DMS 273 (cell line): ENCODE results near the gene MARS2.
"Not testable (repeated sequence)": the region's sequence is repeated elsewhere in the genome, so short reads cannot be mapped to it uniquely, and the experiment has no call there.

ENCODE experiments used
- DNase-seq: peaks from one replicate; lab custom pipeline; 2025; ENCODE audit not compliant: unreplicated experiment; lab: John Stamatoyannopoulos, UW

The MARS2 gene

DNA sequence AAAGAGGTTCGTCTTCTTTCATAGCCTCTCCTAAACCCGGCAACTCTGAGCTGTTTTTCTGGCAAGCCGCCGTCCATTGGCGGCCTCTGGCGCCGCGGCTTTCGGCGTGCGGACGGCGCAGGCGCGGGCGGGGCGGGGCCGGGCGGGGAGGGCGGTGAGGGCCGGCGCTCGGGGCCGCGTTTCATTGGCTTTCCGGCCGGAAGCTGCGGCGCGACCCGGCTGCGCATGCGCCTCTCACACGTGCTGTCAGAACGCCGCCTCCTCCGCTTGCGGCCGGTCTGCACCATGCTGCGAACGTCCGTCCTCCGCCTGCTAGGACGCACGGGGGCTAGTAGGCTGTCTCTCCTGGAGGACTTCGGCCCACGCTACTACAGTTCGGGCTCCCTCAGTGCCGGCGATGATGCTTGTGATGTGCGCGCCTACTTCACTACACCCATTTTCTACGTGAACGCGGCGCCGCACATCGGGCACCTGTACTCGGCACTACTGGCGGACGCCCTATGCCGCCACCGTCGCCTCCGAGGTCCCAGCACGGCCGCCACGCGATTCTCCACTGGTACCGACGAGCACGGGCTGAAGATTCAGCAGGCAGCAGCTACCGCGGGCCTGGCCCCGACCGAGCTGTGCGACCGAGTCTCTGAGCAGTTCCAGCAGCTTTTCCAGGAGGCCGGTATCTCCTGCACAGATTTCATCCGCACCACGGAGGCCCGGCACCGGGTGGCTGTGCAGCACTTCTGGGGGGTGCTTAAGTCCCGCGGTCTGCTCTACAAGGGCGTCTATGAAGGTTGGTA, at the start of gene MARS2:
Gene MARS2, plus strand, starts transcription at position 249 of the 791 bp plus-strand sequence. Its CDS starts 37 bp downstream, at position 286.
- peak; percentile 97 for DNase-seq

DNA sequence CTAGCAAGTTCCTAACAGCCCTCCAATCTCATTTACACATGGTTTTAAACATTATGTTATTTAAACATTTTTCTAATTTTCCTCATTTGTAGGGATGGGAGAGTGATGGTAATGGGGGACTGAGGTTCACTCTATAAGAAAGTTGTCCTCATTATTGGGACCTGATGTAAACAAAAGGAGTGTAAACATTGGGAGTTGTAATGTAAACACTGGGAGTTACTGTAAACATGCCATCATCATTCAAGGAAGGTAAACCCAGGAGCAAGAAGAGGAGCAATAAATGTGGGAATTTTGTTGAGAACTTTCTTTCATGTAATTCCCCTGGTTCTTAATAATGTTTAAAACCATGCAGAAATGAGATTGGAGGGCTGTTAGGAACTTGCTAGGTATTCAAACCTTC, 47.6 kb upstream of the MARS2 start:
- DNase-seq, result no peak

DNA sequence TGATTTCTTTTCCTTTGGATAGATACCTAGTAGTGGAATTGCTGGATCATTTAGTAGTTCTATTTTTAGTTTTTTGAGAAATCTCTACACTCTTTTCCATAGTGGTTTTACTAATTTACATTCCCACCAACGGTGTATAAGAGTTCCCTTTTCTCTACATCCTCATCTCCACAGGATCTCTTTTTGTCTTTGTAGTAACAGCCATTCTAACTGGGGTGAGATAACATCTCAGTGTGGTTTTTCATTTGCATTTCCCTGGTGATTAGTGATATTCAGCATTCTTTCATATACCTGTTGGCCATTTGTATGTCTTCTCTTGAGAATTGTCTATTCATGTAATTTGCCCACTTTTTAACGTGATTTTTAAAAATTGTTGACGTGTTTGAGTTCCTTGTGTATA, 43.5 kb upstream of the MARS2 start:
- DNase-seq, result no peak

DNA sequence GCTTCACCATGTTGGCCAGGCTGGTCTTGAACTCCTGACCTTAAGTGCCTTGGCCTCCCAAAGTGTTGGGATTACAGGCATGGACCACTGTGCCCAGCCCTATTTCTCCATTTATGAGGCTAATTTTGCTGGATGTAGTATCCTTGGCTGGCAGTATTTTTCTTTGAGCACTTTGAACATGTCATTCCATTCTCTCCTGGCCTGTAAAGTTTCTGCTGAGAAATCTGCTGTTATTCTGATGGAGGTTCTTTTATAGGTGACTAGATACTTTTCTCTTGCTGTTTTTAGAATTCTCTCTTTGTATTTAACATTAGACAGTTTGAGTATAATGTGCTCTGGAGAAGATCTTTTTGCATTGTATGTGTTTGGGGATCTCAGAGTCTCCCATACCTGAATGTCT, 38.9 kb upstream of the MARS2 start:
- no peak for DNase-seq

DNA sequence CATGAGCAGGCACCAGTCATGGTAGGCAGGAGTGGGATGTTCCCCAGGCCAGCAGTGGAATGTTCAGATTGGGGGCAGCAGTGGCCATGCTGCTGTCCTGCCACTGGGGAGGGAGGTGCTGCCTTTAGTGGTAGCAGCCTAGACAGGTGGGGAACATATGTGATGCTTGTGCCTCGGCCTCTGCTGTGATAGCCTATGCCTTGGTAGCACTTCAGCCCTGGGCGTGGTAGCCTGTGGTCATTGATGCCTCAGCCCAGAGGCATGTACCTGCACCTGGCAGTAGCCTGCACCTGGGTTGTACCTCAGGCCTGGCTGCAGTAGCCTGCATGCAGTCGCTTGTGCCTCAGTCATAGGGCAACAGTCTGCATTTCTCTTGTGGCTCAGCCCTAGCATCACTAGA, 36.9 kb upstream of the MARS2 start:
- DNase-seq, result no peak

DNA sequence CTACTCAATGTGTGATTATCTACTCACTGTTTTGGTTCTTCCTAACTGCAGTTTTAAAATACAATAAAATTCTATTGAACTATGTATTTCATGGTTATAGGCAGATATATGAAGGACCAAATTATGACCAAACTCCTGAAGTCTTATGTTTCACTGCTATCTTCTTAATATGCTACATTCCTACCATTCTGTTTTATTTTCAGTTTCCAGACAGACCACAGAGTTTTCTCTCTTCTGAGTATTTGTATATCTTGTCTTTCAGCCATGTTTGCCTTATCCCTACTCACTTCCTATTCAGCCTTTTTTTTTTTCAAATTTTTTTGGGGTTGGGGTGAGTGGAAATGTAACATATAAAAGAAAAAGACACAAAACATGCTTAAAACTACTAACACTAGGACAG, 36.1 kb upstream of the MARS2 start:
- no peak for DNase-seq

DNA sequence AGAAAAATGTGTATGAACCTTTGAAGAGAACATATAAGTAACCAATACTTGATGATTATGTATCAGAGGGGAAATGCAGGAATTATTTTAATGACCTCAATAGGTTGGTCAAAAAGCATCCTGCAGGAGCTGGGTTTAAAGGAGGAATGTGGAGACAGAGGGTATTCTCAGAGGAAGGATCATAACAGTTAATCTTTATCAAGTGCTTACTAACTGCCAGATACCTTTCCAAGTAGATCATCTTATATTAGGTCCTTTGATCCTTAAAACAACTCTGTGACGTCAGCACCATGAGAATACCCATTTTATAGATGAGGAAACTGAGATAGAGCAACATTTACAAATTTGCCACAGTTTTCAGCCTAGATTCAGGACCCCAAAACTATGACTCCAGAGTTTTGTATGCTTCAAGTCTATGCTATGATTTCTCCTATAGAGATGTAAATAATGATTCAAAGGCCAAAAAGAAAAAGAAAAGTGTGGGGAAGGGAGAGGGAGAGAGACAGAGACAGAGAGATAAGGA, 32.7 kb upstream of the MARS2 start:
- DNase-seq, result no peak

DNA sequence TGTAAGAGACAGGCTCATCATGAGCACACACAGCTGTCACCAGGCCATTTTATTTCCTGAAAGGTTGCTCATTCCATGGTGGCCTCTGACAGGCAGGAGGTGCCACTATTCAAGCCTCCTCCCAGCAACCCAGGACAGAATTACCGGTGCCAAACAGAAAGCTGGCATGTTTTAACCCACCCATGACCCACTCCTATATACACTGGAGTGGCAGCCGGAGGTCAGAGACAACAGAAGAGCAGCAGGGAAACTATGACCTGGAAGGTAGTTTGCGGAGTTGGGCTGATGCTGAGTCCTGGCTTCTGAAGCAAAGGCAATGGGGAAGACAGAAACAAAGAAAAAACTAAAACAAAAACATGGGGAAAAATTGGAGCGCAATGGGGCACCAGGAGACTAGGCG, 32.1 kb upstream of the MARS2 start:
- DNase-seq, result peak; percentile 21

DNA sequence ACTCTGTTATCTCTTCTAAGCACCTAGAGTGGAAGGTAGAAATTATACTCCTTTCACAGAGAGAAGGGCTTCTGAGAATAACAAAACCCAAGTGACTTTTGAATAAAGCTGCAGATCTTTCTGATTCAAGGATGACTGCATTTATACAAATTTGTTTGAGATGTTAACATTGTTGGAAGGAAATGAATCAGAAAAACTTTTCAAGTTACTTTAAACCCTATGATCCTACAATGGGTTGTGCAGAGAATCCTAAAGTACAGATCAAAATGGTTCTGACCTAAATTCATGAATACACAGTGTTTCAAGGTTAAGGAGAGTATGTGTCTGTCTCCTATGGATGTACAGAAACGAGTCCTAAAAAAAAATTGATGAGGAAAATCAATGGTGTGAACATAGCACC, 31.6 kb upstream of the MARS2 start:
- no peak for DNase-seq

DNA sequence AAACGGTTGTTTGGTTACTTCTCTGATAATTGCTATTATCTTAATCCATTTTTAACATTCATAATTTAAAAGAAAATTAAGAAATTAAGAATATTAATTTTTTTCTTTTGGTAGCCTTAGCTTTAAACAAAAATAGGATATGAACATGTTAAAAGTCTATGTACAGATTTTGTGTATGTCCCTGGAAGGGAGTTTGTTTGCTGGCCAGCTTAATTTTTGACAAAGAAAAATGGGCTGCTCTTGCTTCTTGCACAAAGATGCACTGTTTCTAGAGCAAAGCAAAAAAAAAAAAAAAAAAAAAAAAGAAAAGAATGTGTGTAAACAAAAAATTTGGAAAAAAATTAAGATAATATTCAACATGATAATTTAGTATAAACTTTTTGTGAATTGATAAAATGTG, 31.1 kb upstream of the MARS2 start:
- DNase-seq, result peak; percentile 12

DNA sequence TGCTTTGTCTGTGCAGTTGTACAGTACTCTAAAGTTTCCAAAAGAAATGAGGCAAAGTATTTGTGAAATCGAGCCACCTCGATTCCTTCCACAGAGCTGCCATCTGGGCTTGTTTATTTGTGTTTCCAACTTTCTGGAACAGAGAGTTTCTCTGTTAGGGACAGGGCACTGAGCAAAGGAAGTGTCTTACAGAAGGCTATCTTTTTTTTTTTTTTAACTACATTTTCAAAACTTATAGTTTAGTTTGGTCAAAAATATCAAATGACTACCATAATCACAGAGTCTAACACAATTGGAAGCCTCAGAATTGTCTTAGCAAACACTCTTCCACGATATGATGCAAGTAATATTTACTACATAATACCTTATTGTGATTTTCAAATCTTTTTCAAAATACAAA, 30.6 kb upstream of the MARS2 start:
- peak; percentile 72 for DNase-seq

DNA sequence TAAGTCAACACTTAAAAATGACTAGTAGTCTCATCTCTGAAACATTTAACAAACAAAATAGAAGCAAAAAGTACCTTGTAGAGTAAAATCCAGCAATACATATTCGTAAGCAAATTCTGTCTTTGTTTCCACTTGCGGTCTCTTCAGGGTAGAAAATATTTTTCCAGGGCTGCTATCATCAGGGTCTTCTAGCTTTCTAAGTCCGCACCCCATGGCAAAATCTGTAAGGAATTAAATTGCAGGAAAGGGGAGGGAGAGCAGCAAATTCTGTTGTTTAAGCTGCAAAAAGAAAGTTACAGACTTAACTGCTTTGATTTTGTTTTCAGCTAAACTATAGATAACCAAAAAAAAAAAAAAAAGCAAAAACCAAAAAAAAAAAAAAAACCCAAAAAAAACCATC, 29.9 kb upstream of the MARS2 start, which contains the start of gene RFTN2:
Gene RFTN2, minus strand, starts transcription at position 342 of the 400 bp plus-strand sequence. Its CDS starts 129 bp downstream, at position 213.
- no peak for DNase-seq

DNA sequence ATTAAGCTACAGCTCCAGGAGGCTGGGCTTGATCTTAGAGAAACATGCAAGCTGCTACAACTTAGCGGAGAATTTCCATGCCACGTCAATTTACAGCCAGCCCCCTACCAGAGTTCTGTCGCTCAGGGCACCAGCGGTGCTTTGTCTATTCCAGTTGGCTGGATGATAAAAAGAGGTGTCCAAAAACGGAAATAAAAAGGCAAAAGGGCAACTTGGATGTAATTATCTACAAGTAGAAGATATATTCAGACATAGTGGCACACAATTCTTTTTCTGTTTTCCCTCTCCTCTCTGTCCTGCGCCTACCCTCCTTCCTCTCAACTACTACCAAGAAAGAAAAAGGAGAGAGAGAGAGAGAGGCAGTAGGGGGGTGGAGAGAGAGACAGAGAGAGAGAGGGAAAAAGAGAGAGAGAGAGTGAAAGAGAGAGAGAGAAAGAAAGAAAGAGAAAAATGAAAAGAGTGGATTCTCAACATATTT, 29.4 kb upstream of the MARS2 start:
- peak; percentile 44 for DNase-seq

DNA sequence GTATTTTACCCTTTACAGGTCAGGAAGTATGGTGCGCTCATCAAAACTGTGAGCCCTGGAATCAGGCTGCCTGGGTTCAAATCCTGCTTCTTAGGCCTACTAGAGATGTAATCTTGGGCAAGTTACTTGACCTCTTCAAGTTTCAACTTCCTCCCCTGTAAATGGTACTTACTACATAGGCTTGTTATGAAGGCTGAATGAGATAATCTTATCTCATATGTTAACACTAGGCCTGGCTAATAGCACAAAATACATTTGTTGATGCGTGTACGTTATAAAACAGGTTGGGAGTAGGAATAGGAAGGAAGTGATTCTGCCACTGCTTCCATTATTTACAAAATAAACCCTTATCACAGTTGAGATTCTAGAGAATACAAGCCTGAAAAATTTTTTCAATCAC, 28.1 kb upstream of the MARS2 start:
- no peak for DNase-seq

DNA sequence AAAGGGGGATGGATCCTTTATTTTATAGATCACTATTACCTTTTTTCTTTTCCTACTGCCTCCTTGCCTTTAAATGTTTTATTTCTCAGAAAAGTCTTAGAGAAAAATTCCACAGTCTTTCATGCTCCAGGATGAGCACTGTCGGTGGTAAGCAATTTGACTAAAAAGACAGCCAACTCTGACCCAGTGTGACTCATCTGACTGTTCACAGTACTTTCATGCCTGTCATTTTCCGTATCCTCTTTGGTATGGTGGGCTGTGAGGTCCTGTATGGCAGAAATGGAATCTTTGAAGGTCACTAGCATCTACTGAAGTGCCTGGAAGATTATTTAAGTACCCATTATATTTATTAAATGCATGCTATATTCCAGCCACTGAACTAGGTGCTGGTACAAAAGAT, 27.7 kb upstream of the MARS2 start:
- no peak for DNase-seq

DNA sequence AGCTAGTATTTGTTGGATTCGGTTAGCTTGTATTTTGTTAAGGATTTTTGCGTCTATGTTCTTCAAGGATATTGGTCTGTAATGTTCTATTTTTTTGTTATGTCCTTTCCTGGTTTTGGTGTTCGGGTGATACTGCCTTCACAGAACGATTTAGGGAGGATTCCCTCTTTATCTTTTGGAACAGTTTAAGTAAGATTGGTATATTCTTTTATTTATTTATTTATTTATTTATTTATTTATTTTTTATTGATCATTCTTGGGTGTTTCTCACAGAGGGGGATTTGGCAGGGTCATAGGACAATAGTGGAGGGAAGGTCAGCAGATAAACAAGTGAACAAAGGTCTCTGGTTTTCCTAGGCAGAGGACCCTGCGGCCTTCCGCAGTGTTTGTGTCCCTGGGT, 10.0 kb upstream of the MARS2 start:
- not testable (repeated sequence) for DNase-seq

DNA sequence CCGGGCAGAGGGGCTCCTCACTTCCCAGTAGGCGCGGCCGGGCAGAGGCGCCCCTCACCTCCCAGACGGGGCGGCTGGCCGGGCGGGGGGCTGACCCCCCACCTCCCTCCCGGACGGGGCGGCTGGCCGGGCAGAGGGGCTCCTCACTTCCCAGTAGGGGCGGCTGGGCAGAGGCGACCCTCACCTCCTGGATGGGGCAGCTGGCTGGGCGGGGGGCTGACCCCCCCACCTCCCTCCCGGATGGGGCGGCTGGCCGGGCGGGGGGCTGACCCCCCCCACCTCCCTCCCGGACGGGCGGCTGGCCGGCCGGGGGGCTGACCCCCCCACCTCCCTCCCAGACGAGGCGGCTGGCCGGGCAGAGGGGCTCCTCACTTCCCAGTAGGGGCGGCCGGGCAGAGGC, 9.2 kb upstream of the MARS2 start:
- not testable (repeated sequence) for DNase-seq

DNA sequence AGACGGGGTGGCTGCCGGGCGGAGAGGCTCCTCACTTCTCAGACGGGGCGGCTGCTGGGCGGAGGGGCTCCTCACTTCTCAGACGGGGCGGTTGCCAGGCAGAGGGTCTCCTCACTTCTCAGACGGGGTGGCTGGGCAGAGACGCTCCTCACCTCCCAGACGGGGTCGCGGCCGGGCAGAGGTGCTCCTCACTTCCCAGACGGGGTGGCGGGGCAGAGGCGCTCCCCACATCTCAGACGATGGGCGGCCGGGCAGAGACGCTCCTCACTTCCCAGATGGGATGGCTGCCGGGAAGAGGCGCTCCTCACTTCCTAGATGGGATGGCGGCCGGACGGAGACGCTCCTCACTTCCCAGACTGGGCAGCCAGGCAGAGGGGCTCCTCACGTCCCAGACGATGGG, 8.6 kb upstream of the MARS2 start:
- DNase-seq, result not testable (repeated sequence)

DNA sequence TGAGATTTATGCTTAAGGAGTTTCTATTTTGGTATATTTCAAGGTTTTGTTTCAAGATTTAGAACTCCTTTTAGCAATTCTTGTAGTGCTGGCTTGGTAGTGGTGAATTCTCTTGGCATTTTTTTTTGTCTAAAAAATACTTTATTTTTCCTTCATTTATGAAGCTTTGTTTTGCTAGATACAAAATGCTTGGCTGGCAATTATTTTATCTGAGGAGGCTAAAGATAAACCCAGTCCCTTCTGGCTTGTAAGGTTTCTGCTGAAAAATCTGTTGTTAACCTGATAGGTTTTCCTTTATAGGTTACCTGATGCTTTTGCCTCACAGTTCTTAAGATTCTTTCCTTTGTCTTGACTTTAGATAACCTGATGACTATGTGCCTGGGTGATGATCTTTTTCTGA, 5.4 kb upstream of the MARS2 start:
- not testable (repeated sequence) for DNase-seq

DNA sequence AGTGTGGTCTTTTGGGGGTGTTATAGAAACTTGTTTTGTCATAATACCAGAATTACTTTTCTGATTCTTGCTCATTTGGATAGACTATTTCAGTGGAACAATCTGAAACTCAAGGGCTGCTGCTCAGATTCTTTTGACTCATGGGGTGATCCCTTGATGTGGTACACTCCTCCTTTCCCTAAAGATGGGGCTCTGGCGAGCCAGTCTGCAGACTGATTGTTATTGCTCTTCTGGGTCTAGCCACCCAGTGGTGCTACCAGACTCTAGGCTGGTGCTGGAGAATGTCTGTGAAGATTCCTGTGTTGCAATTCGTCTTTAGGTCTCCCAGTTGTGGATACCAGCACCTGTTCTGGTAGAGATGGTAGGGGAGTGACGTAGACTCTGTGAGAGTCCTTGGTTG, 4.2 kb upstream of the MARS2 start:
- DNase-seq, result no peak

DNA sequence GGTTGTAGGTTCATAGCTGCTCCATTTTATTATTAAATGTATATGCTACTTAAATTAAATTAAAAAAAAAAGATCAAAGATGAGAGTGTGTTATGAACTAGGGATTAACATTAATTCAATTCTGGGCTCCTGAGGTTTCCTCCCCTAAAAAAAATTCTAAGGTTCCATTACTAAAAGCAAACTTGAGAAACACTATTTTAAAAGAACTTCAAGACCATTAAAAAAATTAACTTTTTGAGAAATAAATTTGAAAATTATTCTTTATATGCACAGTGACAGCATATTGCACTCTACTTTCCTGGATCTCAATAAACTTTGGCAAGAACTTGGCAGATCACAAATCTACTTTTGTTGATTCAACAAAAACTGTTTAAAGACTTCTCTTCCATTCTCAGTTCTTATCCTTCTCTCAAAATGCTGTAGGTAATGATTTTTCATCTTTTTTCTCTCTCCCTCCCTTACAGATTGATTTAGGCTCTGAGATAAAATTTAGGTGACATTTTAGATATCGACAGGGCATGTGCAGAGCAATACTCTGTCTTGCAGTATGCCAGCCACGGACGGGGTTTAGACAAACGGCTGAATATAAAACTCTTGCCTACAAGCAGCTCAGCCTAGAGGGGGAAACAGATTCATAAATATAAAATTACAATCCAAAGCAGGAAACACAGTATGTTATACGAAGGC, 592 bp upstream of the MARS2 start:
- DNase-seq, result no peak
